ENCODE measurements around the gene TPGS1.

Gene TPGS1

GRCh38 chr19:542173-542866 is 35.0 kb downstream of the TPGS1 start:
- DNase-seq: no peak

- no peak for DNase-seq
Measured at GRCh38 chr19:543910-544608, 36.8 kb downstream of the TPGS1 start, which contains the start of gene GZMM. TSS of gene GZMM (plus strand) at chr19:544053. CDS start at chr19:544072, 19 bp downstream.

DNA sequence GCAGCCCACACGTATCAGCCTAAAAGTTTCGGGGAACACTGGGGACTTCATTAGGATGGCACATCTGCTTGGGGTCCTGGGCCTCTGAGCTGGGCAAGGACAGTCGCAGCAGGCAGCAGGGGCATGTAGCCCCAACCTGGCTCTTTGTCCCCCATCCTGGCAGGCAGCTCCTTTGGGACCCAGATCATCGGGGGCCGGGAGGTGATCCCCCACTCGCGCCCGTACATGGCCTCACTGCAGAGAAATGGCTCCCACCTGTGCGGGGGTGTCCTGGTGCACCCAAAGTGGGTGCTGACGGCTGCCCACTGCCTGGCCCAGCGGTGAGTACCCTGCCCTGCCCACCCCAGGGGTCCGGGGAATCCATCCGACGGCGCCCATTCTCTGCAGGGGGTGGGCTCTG is 39.8 kb downstream of the TPGS1 start:
- DNase-seq: no peak

DNA sequence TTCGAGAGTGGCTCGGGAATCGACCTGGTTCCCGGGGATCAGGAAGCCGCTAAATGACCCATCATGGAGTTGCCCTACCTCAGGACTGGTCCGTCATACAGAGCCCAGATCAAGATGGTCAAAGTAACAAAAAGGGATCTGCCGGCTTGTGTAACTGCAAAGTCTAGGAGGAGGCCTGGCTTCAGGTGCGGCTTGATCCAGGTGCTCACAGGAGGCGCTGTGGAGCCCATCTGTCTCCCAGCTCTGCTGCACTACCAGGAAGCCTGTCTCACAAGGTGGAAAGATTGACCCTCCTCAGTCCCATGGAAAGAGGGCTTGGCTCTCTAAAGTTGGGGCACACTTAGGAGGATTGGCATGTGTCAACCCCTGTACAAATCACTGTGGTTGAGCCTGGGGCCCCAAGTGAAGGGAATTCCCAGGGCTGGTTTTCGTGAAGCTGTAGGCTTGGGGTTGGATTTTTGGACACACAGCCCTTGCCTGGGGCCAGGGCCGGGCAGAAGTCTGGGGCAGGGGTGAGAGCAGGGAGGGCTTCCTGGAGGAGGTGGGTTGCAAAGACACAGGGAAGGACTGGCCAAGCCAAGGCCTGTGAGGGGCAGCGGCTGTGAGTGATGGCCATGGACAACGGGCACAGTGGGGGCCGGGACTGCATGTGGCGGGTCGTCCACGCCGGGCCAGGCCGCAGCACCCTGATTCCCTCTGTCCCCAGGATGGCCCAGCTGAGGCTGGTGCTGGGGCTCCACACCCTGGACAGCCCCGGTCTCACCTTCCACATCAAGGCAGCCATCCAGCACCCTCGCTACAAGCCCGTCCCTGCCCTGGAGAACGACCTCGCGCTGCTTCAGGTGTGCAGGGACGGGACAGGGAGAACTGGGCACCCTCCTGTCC is 40.8 kb downstream of the TPGS1 start:
- DNase-seq: no peak

- DNase-seq: no peak
Measured at GRCh38 chr19:548886-549830, 41.9 kb downstream of the TPGS1 start.

- DNase-seq: no peak
Measured at GRCh38 chr19:554817-555216, 47.5 kb downstream of the TPGS1 start.

GRCh38 chr19:555474-555808 is 48.1 kb downstream of the TPGS1 start:
- no peak for DNase-seq

DNA sequence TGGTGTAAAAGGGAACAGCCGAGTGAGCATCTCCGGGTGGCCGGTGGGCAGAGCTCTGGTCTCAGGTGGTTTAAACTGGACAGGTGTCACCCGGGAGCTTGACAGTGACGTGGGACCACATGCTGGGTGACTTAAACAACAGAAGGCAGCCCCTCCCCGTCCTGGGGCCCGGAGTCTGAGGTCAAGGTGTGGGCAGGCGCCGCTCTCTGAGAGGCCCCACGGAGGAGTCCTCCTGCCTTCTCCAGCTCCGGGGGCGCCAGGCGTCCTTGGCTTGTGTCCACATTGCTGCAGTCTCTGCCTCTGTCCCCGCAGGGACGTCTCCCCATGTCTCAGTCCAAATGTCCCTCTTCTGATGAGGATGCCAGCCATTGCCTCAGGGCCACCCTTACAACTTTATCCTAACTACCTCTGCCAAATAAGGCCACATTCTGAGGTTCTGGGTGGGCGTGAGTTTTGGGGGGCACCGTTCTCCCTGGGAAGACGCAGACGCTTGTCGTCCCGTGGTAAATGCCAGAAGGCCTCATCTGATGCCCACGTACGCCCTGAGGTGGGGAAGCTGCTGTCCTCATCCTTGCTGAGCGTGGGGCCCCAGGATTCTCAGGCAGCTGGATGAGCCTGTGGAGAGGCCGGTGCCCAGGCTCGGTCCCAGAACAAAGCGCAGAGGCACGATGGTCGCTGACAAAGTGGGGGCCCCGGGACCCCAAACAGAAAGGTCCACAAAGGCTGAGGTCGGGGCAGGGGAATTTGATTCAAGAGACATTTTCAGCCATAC is 49.5 kb downstream of the TPGS1 start:
- no peak for DNase-seq

DNA sequence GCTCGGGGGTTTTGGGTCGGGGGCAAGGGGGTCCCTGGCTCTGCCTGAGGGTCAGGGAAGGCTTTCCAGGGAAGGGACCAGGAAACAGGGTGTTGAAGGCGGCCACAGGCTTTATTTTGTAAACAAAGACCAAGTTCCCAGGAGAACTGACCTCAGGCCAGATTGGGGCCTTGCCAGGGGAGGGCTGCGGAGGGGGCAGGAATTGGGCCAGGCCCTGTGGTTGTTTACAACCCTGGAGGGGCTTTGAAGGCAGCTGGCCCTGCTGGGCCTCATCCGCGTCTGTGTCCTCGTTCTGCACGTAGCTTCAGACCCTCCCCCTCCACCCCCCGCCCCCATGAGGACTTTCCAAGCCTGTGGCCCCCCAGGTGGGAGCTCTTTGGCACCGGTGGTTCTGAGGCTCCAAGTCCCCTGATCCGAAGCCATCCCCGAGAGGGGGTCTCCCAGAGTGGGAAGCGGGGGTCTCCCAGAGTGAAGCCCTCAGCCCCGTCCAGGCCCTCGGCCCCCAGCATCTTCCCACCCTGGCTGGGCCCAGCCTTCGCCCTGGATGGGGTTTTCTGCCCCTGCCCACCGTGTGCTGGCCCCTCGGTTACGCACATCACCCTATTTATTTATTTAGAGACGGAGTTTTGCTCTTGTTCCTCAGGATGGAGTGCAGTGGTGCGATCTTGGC is 51.6 kb downstream of the TPGS1 start:
- no peak for DNase-seq

- no peak for DNase-seq
Measured at GRCh38 chr19:560121-560520, 52.8 kb downstream of the TPGS1 start.

GRCh38 chr19:566403-566802 is 59.1 kb downstream of the TPGS1 start:
- DNase-seq: peak; percentile 92

GRCh38 chr19:566844-567243 is 59.5 kb downstream of the TPGS1 start:
- no peak for DNase-seq

GRCh38 chr19:567296-567900 is 60.1 kb downstream of the TPGS1 start:
- DNase-seq: no peak

Measured in SIG-M5 (cell line).